Measurements from ENCODE around the gene MROH9. TPM values are rescaled to one million over a fixed set of nuclear protein-coding genes. Genes with fewer than 3 reads are reported as not detected.

Gene MROH9
- total RNA-seq, 1 donor from 2014 or later: not detected

GRCh38 chr1:170964506-170964905 lies 29.2 kb downstream of the MROH9 start:
- no peak for DNase-seq (ENCODE audit: low spot score)

- no peak for DNase-seq (ENCODE audit: low spot score)
Observed at GRCh38 chr1:170967042-170967910, 31.9 kb downstream of the MROH9 start.

- DNase-seq (ENCODE audit: low spot score): no peak
Observed at GRCh38 chr1:170970256-170970655, 34.9 kb downstream of the MROH9 start.

- DNase-seq (ENCODE audit: low spot score): no peak
Observed at GRCh38 chr1:170978371-170978910, 43.1 kb downstream of the MROH9 start.

- DNase-seq (ENCODE audit: low spot score): no peak
Observed at GRCh38 chr1:170985406-170985805, 50.1 kb downstream of the MROH9 start.

GRCh38 chr1:170986901-170987300 lies 51.6 kb downstream of the MROH9 start:
- DNase-seq (ENCODE audit: low spot score): no peak

- no peak for DNase-seq (ENCODE audit: low spot score)
Observed at GRCh38 chr1:170987424-170987823, 52.1 kb downstream of the MROH9 start.

- DNase-seq (ENCODE audit: low spot score): no peak
Observed at GRCh38 chr1:170993151-170993550, 57.8 kb downstream of the MROH9 start.

- no peak for DNase-seq (ENCODE audit: low spot score)
Observed at GRCh38 chr1:170993717-170994116, 58.4 kb downstream of the MROH9 start.

GRCh38 chr1:171014880-171015279 lies 79.5 kb downstream of the MROH9 start:
- DNase-seq (ENCODE audit: low spot score): no peak

- DNase-seq (ENCODE audit: low spot score): no peak
Observed at GRCh38 chr1:171017426-171017825, 82.1 kb downstream of the MROH9 start.

- DNase-seq (ENCODE audit: low spot score): no peak
Observed at GRCh38 chr1:171019971-171020370, 84.6 kb downstream of the MROH9 start.

- no peak for DNase-seq (ENCODE audit: low spot score)
Observed at GRCh38 chr1:171032822-171033702, 97.7 kb downstream of the MROH9 start.

GRCh38 chr1:171037626-171038025 lies 102.3 kb downstream of the MROH9 start:
- no peak for DNase-seq (ENCODE audit: low spot score)

GRCh38 chr1:171038284-171038683 lies 103.0 kb downstream of the MROH9 start:
- DNase-seq (ENCODE audit: low spot score): no peak

GRCh38 chr1:171048014-171048413 lies 112.7 kb downstream of the MROH9 start:
- DNase-seq (ENCODE audit: low spot score): peak; percentile 62

GRCh38 chr1:171052977-171053376 lies 117.6 kb downstream of the MROH9 start:
- DNase-seq (ENCODE audit: low spot score): no peak

GRCh38 chr1:171055966-171056643 lies 120.8 kb downstream of the MROH9 start:
- DNase-seq (ENCODE audit: low spot score): peak; percentile 57

GRCh38 chr1:171061425-171062143 lies 126.2 kb downstream of the MROH9 start:
- DNase-seq (ENCODE audit: low spot score): no peak

GRCh38 chr1:171062902-171063301 lies 127.6 kb downstream of the MROH9 start:
- DNase-seq (ENCODE audit: low spot score): no peak

- no peak for DNase-seq (ENCODE audit: low spot score)
Observed at GRCh38 chr1:171075041-171075440, 139.7 kb downstream of the MROH9 start.

Measured in mesenteric fat pad (tissue), 1 donor.